A549 (cell line): ENCODE measurements around the gene DAGLA.

Experiments used
- BHLHE40 ChIP-seq: IDR thresholded peaks from 2 replicates; pipeline ENCODE4 v1.6.1; 2012; ENCODE audit warnings: low read depth, low read length, inconsistent platforms
- CHD2 ChIP-seq: fragments of 150-350 bp; IDR thresholded peaks from 2 replicates; pipeline ENCODE4 v1.6.1; 2014; ENCODE audit warnings: low read length; ENCODE audit not compliant: partially characterized antibody
- MYC ChIP-seq: IDR thresholded peaks from 2 replicates; pipeline ENCODE4 v1.6.1; 2012; ENCODE audit warnings: mild to moderate bottlenecking, inconsistent platforms, low read length, improper control_type of control experiment, borderline replicate concordance
- RFX5 ChIP-seq: fragments of 450-650 bp; IDR thresholded peaks from 2 replicates; pipeline ENCODE4 v1.7.1; 2014; ENCODE audit warnings: antibody characterized with exemption, mild to moderate bottlenecking, moderate library complexity
- TF ChIP-seq, protein P1 (sequence below): fragments of >200 bp; sonication (Bioruptor Twin); formaldehyde crosslinking; IDR thresholded peaks from 3 replicates; pipeline ENCODE4 v1.5.1; 2016

DNA sequence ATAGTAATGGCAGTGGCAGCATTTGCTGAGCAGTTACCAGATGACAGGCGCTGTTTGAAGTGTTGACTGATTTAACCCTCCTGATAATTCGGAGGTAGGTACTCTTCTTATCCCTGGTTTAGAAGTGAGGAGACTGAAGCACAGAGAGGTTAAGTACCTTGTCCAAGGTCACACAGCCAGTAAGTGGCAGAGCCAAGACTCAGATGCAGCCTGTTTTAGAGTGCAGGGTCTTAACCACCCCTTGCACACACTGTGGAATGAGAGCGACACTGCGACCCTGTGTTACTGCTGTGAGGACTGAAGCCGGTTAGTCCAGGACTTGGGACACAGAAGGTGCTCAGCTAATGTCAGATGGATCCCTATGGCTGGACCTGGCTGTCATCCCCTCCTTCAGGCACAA, 34.7 kb downstream of the DAGLA start:
- TF ChIP-seq BHLHE40 (no peak), RFX5 (no peak), MYC (no peak), CHD2 (no peak)
- TF ChIP-seq, protein P1, sequence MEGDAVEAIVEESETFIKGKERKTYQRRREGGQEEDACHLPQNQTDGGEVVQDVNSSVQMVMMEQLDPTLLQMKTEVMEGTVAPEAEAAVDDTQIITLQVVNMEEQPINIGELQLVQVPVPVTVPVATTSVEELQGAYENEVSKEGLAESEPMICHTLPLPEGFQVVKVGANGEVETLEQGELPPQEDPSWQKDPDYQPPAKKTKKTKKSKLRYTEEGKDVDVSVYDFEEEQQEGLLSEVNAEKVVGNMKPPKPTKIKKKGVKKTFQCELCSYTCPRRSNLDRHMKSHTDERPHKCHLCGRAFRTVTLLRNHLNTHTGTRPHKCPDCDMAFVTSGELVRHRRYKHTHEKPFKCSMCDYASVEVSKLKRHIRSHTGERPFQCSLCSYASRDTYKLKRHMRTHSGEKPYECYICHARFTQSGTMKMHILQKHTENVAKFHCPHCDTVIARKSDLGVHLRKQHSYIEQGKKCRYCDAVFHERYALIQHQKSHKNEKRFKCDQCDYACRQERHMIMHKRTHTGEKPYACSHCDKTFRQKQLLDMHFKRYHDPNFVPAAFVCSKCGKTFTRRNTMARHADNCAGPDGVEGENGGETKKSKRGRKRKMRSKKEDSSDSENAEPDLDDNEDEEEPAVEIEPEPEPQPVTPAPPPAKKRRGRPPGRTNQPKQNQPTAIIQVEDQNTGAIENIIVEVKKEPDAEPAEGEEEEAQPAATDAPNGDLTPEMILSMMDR = no peak
